Measurements from ENCODE around the gene ADD1.

The ADD1 gene

DNA sequence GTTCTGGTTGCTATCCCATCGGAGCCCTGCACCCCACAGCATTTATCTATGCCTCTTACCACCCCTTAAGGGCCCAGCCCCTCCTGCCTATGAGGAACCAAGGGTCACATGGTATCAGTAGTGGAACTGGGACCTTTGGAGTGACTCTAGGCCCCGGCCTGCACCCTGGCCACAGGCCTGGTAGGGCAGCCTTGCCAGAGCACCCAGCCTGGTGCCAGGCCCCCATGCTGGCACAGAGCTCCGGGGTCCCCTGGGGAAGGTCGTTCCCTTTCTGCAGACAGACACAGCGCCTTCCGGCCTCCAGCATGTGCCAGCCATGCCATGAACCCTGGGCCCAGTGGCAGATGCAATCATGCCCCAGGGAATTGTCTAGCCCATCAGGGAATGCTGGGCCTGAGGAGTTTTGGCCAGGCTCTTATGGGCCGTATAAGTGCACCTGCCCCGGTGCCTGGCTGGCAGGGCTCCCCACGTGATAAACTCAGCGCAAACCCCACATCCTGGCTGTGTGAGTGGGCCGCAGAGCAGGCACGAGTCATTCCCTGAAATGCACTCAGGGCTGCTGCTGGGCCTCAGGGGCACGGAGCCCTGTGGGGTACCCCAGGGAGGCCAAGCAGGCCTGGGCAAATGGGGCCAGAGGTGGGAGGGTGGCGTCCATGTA is 19.8 kb upstream of the ADD1 start:
- DNase-seq, result no peak

DNA sequence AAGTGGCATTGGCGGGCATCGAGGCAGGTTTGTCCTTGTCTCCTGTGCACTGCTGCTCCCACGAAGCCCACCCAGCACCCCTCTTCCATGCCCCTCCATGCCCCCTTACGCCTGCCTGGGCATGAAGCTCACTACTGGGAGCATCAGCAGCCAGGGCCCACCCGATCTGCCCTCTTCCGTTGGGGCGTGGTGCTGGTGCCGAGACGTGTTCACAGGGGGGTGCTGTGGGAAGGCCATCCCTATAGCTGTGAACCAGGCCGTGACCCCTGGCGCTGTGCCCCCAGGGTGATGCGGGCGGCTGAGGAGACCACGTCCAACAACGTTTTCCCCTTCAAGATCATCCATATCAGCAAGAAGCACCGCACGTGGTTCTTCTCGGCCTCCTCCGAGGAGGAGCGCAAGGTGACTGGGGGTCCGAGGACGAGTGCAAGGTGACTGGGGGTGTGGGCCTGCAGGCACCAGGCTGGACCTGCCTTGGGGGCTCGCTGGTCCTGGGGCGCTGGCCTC is 19.3 kb upstream of the ADD1 start:
- DNase-seq, result no peak

DNA sequence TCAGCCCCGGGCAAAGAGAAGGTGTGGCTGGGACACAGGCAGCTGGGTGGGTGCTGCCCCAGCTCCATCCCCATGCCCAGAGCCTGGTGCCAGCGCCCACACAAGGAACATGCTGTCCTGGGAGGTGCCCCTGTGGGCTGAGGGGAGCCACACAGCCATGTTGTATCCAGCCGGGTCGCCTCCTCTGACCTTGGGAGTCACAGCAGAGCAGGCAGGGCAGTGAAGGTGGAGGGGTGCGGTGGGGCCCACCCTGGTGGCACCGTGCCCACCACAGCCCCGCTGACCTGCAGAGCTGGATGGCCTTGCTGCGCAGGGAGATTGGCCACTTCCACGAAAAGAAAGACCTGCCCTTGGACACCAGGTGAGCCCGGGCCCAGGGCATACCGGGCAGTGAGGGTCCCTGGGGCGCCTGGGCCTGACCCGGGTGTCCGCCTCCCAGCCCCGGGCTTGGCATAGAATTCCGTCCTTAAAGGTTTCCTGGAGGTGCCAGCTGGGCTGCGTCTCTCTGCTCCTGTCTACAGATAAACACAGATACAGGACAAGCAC is 18.7 kb upstream of the ADD1 start:
- no peak for DNase-seq

GRCh38 chr4:2825740-2826139 is 17.9 kb upstream of the ADD1 start:
- DNase-seq, result no peak

DNA sequence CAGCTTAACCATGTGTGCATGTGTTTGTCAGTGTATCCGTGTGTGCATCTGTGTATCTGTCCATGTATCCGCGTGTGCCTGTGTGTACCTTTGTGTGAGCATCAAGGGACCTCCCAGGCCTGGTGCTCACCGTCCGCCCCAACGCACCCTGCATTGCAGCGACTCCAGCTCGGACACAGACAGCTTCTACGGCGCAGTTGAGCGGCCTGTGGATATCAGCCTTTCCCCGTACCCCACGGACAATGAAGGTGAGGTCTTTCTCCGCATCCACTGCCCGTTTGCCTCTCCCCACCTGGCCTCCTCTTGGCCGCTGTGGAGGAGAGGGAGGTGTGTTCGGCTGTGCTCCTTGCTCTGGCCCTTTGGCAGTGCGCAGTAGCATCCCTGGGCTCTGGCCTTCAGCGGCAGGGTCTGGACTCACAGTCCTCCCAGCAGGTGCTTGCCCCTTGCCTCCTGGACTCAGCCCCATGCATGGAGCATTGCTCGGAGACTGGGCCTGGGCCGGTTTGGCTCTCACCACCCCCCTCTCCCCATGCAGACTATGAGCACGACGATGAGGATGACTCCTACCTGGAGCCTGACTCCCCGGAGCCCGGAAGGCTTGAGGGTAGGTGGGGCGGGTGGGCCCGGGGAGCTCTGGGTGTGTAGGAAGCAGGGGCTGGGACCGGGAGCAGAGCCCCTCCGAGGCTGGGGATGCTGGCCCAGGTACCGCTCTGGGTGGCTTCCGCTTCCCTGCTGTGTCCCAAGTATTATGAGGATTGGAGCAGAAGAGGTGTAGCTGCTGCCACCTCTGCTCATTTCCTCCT is 16.4 kb upstream of the ADD1 start:
- DNase-seq, result no peak

DNA sequence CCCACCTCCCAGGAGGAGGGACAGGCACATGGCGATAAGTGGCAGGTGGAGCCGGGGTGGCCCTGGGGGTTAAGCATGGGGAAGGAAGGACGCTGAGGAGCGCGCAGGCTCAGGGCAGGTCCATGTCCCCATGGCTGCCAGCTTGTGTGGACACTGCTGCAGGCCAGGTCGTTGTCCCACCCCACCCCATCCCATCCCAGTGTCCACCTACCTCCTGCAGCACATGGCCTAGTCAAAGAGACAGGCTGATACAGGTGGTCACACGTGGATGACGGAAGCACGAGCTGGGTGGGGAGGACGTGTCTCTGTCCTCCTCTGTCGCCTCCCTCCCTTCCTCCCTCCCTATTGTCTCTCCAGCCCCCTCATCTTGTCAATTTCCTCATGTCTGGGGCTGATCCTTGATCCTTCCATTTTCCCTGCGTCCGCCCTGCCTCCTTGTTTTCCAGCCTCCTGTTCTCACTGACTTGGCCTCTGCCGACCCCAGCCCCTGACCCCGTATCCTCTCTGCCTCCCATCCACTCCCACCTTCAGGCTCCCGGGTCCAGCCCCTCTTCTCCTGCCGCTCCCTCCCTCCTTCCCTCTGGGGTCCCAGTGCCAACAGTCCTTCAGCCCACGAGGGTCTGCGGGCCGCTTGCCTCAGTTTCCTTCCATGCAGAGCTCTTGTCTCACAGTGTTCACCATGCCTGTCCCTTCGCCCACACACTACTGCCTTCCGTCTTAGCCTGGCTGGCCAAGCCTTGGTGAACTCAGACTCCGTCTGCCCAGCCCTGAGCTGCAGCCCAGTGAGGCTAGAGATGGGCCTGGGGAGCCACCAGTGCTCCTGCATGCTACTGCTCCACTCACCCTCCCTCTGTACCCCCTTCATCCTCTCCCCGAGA is 15.5 kb upstream of the ADD1 start:
- no peak for DNase-seq

- DNase-seq, result no peak
Measured at GRCh38 chr4:2828758-2829181, 14.9 kb upstream of the ADD1 start.

- no peak for DNase-seq
Measured at GRCh38 chr4:2829321-2829932, 14.2 kb upstream of the ADD1 start.

GRCh38 chr4:2829933-2830451 is 13.7 kb upstream of the ADD1 start:
- DNase-seq, result no peak

- no peak for DNase-seq
Measured at GRCh38 chr4:2830632-2831610, 12.7 kb upstream of the ADD1 start.

DNA sequence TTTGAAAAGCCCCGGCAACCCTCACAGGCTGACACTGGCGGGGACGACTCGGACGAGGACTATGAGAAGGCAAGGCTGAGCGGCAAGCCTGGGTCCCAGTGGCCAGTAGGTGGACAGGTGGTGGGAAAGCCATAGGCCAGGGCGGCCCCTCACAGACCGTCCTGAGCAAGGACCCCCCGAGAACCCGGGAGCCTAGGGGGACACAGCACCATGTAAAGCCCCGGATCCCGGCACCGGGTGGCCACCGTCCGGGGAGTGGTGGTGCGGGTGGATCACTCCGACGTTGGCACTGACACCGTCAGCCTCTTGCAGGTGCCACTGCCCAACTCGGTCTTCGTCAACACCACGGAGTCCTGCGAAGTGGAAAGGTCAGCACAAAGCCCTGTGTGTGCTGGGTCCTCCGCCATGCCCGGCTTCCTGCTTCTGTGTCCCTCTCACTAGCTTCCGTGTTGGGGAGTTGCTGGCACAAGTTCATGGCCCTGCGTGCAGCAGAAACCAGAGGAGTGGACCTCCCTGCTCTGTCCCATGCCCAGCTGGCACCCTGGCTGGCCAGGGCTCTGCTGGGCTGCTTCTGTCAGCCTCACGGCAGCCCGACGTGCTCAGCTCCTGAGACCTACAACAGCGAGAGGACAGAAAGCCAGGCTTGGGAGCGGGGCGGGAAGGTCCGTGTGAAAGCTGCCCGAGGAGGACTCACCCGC is 11.9 kb upstream of the ADD1 start:
- no peak for DNase-seq

DNA sequence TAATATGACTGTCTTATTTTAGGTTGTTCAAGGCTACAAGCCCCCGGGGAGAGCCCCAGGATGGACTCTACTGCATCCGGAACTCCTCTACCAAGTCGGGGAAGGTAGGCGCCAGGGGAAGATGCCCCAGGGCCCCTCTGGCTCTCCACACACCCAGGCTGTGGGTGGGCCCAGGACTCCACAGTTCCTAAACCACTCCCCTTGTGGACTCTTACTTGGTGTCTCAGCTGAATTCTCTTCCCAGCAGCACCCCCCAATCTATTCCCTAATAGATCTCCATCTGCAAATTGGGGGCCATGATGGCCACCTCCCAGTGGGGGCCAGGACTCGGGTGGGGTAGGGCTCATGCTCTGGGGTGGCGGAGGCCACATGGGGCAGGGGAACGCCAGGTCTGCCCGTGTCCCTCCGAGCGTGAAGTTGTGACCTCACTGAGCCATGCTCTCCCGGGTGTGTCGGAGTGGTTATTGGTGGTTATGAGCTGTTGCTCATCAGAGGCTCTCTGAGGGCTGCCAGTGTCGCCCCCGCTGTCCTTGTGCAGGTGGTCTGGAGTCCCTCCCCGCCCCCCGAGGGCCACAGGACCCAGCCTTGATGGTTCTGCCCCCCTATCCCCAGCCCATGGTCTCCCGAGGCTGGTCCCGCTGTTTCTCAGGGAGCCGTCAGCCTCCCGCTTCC is 11.2 kb upstream of the ADD1 start:
- DNase-seq, result no peak

DNA sequence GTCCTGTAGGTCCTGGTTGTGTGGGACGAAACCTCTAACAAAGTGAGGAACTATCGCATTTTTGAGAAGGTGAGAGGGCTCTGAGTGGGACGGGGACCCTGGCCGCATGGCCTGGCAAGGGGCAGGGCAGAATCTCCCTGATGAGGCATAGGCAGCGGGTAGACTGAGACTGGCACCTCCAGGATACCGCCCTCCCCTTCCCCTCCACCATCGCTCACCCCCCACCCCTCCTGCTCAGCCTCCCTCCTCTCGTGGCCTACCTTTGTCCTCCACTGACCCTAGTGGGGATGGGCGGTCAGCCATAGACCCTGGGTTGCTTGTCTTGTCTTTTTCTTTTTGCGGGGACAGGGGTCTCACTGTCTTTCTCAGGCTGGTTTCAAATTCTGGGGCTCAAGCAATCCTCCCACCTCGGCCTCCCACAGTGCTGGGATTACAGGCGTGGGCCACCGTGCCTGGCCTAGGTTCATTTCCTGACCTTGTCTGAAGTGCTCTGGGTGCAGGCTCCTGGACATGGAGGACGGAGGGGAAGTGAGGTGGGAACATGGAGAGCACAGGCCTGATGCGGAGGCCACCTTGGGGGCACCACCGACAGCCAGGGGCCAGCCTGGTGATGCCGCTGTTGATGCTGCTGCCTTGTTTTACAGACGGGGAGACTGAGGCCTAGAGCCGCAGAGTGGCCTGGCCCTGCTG is 10.5 kb upstream of the ADD1 start:
- DNase-seq, result no peak

DNA sequence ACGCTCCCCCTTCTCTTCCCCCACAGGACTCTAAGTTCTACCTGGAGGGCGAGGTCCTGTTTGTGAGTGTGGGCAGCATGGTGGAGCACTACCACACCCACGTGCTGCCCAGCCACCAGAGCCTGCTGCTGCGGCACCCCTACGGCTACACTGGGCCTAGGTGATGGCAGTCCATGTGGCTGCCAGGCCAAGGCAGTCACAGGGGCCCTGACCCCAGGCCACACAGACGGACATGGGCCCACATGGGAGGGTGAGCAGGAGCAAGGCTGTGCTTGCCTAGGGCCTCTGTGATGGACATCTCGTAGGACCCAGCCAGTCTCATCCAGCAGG is 10.0 kb upstream of the ADD1 start:
- DNase-seq, result no peak

DNA sequence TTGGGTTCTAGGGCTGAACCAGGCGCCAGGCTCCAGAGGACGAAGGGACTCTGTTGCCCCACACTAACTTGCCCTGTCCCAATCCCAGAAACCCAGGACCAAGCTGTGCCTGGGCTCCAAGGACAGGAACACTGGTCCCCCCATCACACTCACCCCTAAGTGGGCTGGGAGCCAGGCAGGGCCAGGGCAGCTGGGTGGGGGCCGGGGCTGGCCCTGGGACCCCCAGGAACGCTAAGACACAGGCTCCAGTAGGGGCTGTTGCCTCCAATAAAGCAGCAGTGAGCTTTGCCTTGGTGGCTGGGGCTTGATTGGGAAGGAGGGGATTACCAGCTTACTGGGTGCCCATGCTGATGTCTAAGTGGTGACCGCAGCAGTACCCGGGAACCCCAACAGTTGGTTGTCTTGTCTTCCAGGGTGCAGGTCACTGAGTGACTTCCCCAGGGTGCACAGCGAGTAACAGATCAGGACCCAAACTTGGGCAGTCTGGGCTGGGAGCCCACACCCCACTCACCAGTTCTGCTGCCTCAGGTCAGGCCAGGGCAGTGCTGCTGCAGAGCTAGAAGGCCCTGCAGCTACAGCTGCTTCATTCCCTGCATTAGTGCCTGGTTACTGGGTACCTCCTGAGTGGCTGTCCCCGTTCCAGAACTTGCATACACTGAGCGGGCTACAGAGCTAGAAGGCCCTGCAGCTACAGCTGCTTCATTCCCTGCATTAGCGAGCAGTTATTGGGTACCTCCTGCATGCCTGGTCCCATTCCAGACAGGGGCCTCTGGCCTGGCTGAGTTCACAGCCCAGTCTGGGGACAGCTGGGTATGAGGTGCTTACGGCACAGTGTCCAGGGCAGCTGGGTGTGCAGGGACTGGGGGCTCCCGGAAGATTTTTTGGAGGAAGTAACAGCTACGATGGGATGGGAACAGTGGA is 9.4 kb upstream of the ADD1 start:
- DNase-seq, result no peak

GRCh38 chr4:2835978-2836377 is 7.7 kb upstream of the ADD1 start:
- DNase-seq, result no peak

GRCh38 chr4:2836391-2836859 is 7.2 kb upstream of the ADD1 start:
- DNase-seq, result no peak

All from inflammatory macrophage treated with lipopolysaccharide for 1 hour (primary cell).